GM12874 (cell line): Measurements from ENCODE around the gene FOXA2.

Source experiments
- TF ChIP-seq, protein P1 (sequence below): IDR thresholded peaks from 2 replicates; pipeline ENCODE4 v1.5.1; 2011; ENCODE audit warnings: low read depth, mild to moderate bottlenecking, control low read depth, low read length, moderate library complexity; ENCODE audit not compliant: insufficient read depth

FOXA2 gene

DNA sequence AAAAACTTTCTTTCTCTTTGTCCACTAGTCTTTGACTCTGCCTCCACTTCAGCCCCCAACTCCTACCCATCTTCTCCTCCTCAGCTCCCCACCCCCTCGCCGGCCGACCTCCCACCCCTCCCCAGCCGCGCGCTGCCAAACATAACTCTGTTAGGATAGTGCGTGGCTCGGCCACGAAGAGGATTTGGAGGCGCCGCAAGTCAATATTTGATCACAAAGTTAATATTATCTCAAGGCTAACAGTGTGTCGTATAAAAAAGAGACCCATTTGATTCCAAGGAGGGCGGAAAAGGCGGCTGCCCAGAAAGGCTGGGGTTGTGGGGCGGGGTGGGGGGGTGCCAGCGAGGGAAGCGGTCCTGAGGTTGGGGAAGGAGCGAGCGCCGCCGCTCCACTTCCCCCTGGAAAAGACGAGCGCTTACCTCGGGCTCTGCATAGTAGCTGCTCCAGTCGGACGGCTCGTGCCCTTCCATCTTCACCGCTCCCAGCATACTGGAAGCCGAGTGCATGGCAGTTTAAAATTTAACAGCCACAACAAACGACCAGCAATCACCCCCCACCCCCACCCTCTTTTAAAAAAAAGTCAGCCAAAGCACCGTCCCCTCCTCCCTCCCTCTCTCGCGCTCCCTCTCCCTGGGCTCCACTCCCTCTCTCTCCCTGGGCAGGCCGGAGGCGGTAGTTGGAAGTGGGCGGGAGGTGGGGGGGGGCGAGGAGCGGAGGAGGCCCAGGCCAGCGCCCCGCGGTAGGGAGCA lies 425 bp downstream of the FOXA2 start:
- TF ChIP-seq, protein P1, sequence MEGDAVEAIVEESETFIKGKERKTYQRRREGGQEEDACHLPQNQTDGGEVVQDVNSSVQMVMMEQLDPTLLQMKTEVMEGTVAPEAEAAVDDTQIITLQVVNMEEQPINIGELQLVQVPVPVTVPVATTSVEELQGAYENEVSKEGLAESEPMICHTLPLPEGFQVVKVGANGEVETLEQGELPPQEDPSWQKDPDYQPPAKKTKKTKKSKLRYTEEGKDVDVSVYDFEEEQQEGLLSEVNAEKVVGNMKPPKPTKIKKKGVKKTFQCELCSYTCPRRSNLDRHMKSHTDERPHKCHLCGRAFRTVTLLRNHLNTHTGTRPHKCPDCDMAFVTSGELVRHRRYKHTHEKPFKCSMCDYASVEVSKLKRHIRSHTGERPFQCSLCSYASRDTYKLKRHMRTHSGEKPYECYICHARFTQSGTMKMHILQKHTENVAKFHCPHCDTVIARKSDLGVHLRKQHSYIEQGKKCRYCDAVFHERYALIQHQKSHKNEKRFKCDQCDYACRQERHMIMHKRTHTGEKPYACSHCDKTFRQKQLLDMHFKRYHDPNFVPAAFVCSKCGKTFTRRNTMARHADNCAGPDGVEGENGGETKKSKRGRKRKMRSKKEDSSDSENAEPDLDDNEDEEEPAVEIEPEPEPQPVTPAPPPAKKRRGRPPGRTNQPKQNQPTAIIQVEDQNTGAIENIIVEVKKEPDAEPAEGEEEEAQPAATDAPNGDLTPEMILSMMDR = no peak

DNA sequence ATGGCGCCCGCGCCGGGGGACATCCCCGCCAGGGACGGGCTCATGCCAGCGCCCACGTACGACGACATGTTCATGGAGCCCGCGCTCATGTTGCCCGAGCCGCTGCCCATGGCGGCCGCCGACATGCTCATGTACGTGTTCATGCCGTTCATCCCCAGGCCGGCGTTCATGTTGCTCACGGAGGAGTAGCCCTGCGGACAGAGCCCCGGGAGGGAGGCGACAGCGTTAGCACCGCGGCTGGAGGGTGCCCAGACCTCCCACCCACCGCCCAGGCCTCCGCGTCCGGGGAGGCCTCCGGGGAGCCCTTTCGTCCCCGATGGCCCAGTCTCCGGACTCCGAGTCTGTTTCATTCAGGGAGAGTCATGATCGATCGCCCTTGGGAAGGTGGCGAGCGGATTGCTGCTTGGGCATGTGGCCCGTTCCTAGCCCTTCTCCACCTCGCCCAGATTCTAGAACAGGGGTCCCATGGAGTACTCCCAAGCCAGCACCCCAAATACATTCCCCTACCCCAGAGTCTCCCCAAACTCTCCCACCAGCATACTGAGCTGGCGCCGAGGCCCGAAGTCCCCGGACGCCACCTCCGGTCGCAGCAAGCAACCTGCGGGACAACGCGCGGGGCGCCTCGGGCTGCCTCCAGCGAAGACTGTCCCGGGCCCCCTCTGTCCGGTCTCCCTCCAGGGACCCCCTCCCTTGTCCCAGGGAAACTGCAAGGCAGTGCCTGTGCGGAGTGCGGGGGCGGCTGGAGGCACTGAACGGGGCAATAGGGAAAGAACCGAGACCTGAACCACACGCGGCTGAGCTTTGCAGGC lies 1.2 kb downstream of the FOXA2 start:
- TF ChIP-seq, protein P1 = no peak

DNA sequence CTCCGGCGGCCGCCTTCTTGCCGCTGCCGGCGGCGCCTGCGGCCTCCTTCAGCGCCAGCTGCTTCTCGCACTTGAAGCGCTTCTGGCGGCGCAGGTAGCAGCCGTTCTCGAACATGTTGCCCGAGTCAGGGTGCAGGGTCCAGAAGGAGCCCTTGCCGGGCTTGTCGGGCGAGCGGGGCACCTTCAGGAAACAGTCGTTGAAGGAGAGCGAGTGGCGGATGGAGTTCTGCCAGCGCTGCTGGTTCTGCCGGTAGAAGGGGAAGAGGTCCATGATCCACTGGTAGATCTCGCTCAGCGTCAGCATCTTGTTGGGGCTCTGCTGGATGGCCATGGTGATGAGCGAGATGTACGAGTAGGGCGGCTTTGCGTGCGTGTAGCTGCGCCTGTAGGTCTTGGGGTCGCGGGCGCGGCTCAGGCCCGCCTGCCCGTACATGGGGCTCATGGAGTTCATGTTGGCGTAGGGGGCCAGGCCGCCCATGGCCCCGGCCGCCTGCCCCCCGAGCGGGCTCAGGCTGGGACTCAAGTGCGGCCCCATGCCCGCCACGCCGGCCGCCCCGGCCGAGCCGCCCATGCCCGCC lies 1.9 kb downstream of the FOXA2 start:
- TF ChIP-seq, protein P1 = no peak

DNA sequence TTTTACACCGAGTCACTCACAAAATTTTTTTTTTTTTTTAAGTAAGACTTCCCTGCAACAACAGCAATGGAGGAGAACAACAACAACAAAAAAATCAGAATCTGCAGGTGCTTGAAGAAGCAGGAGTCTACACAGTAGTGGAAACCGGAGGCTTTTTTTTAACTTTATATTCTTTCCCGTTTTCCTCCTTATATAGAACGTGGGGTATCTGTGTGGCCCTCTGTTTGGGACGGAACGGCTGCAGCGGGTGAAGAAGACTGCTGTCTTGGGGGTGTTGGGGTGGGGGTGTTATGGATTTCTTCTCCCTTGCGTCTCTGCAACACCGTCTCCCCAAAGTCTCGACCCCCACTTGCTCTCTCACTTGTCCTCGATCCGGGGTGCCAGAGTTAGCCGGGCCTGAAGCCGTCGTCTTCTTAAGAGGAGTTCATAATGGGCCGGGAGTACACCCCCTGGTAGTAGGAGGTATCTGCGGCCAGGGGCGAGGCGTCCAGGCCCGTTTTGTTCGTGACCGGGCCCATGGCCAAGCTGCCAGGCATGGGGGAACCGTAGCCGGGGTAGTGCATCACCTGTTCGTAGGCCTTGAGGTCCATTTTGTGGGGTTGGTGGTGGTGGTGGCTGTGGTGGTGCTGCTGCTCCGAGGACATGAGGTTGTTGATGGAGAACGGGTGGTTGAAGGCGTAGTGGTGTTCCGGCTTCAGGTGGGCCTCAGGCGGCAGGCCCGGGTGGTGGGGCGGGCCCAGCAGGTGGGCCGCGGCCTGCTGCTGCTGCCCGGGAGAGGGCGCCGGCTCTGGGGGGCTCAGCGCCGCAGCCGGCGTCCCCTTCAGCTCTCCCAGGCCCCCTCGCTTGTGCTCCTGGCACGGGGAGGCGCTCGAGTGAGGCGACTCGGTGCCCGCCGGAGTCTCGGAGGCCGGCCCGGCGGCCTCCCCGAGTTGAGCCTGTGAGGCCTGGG lies 2.7 kb downstream of the FOXA2 start:
- TF ChIP-seq, protein P1 = no peak

DNA sequence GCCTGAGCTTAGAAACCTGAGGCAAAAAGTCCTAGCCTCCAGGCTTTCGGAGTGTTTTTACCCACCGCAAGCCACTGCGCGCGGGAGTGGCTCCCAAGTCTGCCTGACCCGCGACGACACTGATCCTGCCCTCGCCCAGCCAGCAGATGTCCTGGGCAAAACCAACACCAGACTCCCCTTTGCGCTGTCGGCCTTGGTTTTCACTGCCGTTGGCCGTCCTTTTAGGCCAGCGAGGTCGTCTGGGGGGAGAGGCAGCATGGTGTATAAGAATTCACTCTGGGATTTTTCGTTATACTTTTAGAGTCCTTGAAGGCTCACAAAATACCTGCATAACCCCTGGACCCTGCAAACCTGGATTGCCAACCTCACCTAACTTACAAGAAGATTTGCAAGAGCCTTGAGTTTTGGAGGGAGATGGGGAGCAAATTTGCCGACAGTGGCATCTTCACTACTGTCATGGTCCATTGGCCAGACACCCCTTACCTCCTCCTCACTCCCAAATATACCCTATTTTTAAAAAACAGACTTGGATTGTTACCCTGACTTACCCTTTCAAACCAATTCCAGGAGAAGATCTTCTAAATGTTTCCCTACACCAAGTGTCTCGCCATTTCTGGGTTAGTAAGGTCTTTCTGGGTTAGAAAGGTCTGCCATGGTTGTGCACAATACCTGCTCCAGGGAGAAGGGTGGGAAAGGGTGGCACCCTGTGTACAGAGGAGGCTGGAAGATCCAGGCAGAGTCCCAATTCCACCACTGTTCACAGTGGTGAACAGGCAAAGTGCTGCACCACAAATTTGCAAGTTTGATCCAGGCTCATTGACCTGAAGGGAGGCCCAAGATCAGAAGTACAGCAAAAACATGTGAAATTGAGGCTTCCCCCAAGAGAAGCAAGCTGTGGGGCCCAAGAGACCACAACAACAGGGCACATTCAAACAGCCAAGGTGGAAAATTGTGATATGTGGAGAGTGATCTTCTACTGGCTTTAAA lies 4.4 kb downstream of the FOXA2 start:
- TF ChIP-seq, protein P1 = no peak

DNA sequence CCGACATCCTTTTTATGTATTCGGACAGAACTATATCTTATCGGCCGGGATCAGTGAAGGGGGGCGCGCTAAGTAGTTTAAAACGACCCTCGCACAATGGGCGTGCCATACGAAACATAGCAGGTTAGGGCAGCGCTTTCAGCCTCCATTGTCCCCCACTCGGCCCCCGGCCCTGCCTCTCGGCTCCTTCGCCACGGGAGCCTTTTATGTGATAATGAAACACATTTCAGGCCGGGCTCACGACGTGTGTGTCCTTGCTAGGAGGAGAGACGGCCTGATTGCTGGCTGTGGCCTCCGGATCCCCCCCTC lies 5.3 kb downstream of the FOXA2 start:
- TF ChIP-seq, protein P1 = no peak
